A549 treated with ZK216348 at 1 μM for 4 hours (cell line): ENCODE data around the gene FAXDC2. TPM values are rescaled to one million over a fixed set of nuclear protein-coding genes. Genes with fewer than 3 reads are reported as not detected.

Experiments
- total RNA-seq: library from RNA; stranded (reverse); fragments of 200-300 nt; extraction: Qiagen RNA extraction; gene quantifications from 5 replicates; pipeline ENCODE4 v1.2.3, GENCODE V29; 2022; ENCODE audit warnings: low read depth

FAXDC2 gene, protein sequence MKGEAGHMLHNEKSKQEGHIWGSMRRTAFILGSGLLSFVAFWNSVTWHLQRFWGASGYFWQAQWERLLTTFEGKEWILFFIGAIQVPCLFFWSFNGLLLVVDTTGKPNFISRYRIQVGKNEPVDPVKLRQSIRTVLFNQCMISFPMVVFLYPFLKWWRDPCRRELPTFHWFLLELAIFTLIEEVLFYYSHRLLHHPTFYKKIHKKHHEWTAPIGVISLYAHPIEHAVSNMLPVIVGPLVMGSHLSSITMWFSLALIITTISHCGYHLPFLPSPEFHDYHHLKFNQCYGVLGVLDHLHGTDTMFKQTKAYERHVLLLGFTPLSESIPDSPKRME
- 0.05 to 0.27 TPM (median 0.09 TPM) in 4 of 5 replicates, not detected in the other for total RNA-seq

GRCh38 chr5:154850255-154851062 lies at the start of gene FAXDC2:
Gene FAXDC2 (minus strand): TSS chr5:154850603. CDS start chr5:154838178, 12,425 bp downstream.

GRCh38 chr5:154858297-154858971 lies 8.0 kb upstream of the FAXDC2 start, which contains the start of gene CNOT8:
Gene CNOT8 (plus strand): TSS chr5:154858627. CDS start chr5:154863279, 4,652 bp downstream.

Other genes starting within 250 kb of the FAXDC2 start
- 120 to 169 TPM (median 125 TPM) in 5 replicates for gene LARP1, start 95.2 kb downstream of the FAXDC2 start, total RNA-seq
- 25.7 to 38.4 TPM (median 36.5 TPM) in 5 replicates for gene CNOT8, start 8.0 kb upstream of the FAXDC2 start, total RNA-seq
- gene GEMIN5, start 87.6 kb upstream of the FAXDC2 start, total RNA-seq: 21.6 to 25.0 TPM (median 22.4 TPM) in 5 replicates
- gene MRPL22, start 90.5 kb upstream of the FAXDC2 start, total RNA-seq: 55.1 to 65.6 TPM (median 60.7 TPM) in 5 replicates
- gene KIF4B, start 163.2 kb upstream of the FAXDC2 start, total RNA-seq: not detected in 5 replicates